ENCODE results near the gene HOXC10. TPM values are rescaled to one million over a fixed set of nuclear protein-coding genes. Genes with fewer than 3 reads are reported as not detected.

HOXC10 gene
- total RNA-seq, 3 donors from 2014 or later: not detected

DNA sequence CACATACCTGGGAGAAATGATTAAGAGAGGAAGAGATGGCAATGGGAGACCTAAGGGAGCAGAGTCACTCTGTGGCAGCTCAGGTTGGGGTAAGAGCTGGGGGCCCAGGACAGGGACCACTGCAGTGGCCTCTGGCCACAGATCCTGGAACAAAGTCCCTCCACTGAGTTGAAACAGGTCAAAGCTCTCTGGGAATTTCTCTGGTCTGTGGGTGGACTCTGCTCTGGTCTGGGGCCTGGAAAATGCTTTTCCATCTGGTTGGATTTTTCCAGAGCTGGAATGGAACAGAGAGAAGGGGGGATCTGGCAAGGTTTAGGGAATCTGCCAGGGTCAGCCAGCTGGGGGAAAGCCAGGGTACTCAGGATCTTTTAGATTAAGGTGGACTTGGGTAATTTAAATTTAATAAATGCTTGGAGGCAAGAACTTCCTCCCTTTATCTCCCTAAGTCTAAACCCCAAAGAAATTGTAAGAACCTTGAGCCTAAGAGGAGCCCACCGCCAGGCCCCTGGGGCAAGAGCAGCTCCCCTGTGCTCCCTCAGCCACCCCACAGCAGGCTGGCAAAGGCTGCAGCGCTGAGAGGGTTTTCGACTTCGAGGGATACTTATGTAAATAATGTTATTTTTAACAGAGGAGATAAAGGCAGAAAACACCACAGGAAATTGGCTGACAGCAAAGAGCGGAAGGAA lies 3.7 kb downstream of the HOXC10 start:
- H3K36me3 ChIP-seq (ENCODE audit: low read depth): no peaks in the 10 kb centered on the region
- TF ChIP-seq, protein P1, sequence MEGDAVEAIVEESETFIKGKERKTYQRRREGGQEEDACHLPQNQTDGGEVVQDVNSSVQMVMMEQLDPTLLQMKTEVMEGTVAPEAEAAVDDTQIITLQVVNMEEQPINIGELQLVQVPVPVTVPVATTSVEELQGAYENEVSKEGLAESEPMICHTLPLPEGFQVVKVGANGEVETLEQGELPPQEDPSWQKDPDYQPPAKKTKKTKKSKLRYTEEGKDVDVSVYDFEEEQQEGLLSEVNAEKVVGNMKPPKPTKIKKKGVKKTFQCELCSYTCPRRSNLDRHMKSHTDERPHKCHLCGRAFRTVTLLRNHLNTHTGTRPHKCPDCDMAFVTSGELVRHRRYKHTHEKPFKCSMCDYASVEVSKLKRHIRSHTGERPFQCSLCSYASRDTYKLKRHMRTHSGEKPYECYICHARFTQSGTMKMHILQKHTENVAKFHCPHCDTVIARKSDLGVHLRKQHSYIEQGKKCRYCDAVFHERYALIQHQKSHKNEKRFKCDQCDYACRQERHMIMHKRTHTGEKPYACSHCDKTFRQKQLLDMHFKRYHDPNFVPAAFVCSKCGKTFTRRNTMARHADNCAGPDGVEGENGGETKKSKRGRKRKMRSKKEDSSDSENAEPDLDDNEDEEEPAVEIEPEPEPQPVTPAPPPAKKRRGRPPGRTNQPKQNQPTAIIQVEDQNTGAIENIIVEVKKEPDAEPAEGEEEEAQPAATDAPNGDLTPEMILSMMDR (IDR thresholded peaks at IDR 0.05): no peak
- ATAC-seq (no peak), DNase-seq (peak in 1 of 3 donors; percentile 9)
- intact Hi-C loops (cut with DNase I, micrococcal nuclease): no loop called here
- H3K4me3 ChIP-seq: no peak overlapping the region
- H3K4me1 ChIP-seq (ENCODE audit: low read depth): peaks cover 15% of the 10 kb centered on the region
- no peaks in the 10 kb centered on the region for H3K9me3 ChIP-seq

DNA sequence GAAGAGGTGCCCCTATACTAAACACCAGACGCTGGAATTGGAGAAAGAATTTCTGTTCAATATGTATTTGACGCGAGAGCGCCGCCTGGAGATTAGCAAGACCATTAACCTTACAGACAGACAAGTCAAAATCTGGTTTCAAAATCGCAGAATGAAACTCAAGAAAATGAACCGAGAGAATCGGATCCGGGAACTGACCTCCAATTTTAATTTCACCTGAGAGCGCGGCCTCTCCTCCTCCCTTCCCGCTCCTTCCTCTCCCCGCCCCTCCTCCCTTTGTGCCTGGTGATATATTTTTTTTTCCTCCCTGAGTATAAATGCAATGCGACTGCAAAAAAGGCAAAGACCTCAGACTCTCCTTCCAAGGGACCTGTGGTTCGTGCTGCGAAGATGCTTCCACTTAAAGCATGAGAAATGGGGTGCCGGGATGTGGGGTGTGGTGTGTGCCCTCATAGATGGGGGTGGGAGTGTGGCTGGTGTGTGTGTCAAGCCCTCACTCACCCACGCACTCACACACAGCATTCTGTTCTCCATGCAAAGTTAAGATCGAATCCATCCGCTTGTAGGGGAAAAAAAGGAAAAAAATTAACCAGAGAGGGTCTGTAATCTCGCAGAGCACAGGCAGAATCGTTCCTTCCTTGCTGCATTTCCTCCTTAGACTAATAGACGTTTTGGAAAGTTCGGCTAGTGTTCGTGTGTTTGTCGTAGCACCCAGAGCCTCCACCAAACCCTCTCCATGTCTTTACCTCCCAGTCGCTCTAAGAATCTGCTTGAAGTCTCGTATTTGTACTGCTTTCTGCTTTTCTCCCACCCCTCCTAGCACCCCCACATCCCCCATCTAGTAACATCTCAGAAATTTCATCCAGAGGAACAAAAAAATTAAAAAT lies 4.5 kb downstream of the HOXC10 start:
- TF ChIP-seq, protein P1 (IDR thresholded peaks at IDR 0.05): no peak
- H3K9me3 ChIP-seq: no peaks in the 10 kb centered on the region
- no peak overlapping the region for H3K4me3 ChIP-seq
- intact Hi-C loops (cut with DNase I, micrococcal nuclease): no loop called here
- ATAC-seq: no peak
- DNase-seq: peak in 2 of 3 donors; percentile 10 to 33
- H3K36me3 ChIP-seq (ENCODE audit: low read depth): no peaks in the 10 kb centered on the region
- peaks cover 22% of the 10 kb centered on the region for H3K4me1 ChIP-seq (ENCODE audit: low read depth)

DNA sequence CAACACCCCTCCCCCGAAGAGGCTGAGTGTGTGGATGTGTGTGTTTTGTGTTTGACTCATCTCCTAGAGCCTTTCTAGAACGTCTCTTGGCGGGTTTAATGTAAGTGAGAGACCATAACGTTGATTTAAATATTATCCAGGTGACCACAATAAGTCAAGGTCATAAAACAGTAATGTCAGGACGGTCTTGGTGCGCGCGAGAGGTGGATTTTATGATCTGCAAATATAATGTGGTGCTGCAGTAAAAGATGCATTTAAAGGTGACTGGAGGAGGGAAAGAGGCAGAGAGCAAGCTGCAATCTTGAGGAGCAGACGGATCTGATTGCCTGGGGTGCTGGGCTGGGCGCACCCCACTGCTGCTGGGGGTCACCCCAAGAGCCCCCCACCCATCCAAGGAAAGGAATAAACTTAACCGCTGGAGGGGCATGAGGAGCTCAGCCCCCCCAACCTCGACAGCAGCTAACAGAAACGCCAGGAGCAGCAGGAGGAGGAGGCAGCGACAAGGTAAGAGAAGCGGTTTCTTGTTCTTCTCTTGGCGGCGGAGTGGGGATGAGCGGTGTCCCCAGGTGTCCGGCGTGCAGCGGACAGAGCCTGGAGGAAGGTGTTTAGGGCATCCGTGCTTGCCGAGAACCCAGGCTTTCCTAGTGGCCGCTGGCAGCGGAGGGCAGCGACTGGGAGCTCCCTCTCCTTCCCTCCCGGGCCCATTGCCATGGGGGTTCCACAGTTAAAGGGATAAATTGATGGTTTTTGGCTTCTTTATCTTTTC lies 5.5 kb downstream of the HOXC10 start:
- TF ChIP-seq, protein P1 (IDR thresholded peaks at IDR 0.05): no peak
- H3K4me1 ChIP-seq (ENCODE audit: low read depth): peaks cover 32% of the 10 kb centered on the region
- H3K4me3 ChIP-seq: no peak overlapping the region
- no peaks in the 10 kb centered on the region for H3K36me3 ChIP-seq (ENCODE audit: low read depth)
- peak; percentile 54 for ATAC-seq
- H3K9me3 ChIP-seq: no peaks in the 10 kb centered on the region
- intact Hi-C loops (cut with DNase I, micrococcal nuclease): no loop called here
- peak in 1 of 3 donors; percentile 31 for DNase-seq

DNA sequence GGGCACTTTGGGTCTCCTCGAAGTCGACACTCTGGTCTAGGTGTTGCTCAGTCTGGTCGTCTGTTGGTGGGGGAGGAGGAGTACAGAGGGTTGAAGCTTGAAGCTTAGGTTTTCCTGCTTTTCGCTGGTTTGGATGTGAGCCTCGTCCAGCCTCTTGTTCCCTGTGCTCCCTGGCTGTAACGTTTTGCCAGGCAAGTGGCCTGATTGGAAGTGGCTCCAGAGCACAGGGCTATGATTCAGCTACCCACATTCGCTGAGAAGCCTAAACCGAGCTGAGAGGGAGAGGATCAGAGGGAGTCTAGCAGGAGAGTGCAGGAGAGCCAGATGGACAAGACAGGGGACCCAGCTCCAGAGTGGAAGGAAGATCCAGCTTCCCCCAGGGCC lies 6.1 kb downstream of the HOXC10 start:
- no peaks in the 10 kb centered on the region for H3K9me3 ChIP-seq
- no peak for ATAC-seq
- intact Hi-C loops (cut with DNase I, micrococcal nuclease): no loop called here
- peaks cover 31% of the 10 kb centered on the region for H3K4me1 ChIP-seq (ENCODE audit: low read depth)
- no peaks in the 10 kb centered on the region for H3K36me3 ChIP-seq (ENCODE audit: low read depth)
- TF ChIP-seq, protein P1 (IDR thresholded peaks at IDR 0.05): no peak
- H3K4me3 ChIP-seq: no peak overlapping the region
- DNase-seq: no peak

DNA sequence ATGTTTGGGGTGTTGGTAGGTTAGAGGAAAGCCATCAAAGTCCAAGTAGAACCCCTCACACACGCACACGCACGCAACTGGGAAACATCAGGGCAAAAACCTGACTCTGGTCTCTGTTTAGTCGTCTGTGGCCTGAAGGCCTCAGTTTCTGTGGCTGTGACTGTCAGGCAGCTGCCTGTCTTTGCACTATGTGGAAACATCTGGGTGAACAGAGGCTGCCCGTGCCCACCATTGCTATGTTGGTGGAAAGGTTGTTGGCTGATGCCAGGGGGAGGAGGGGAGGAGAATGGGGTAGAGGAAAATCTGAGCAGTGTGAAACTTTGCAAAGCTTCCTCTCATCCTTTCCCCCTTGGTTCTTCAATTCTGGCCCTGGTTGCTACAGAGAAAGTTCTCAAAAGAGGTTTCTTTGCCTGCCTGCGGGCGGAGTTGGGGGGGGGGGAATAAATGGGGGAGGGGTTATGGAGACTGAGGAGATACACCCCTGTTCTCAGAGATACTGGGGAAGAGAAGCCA lies 7.5 kb downstream of the HOXC10 start:
- Histone ChIP-seq H3K9me3 (no peaks in the 10 kb centered on the region), H3K36me3 (ENCODE audit: low read depth) (no peaks in the 10 kb centered on the region), H3K4me1 (ENCODE audit: low read depth) (peaks cover 30% of the 10 kb centered on the region), H3K4me3 (no peak overlapping the region)
- TF ChIP-seq, protein P1 (IDR thresholded peaks at IDR 0.05): no peak
- intact Hi-C loops (cut with DNase I, micrococcal nuclease): no loop called here
- DNase-seq (peak in 1 of 3 donors; percentile 6), ATAC-seq (no peak)
